ENCODE data around the gene PIKFYVE. TPM values are rescaled to one million over a fixed set of nuclear protein-coding genes. Genes with fewer than 3 reads are reported as not detected.

The PIKFYVE gene
- total RNA-seq, 4 donors from 2014 or later, result 19.1 to 29.7 (median 22.8) TPM

- intact Hi-C loops (cut with DNase I), result no loop called here
- Histone ChIP-seq H3K36me3 (peaks cover 31 to 96% (median 79%) of the 10 kb centered on the region in 4 donors), H3K4me1 (no peaks in the 10 kb centered on the region), H3K4me3 (no peak overlapping the region), H3K27me3 (no peaks in the 10 kb centered on the region), H3K9me3 (no peaks in the 10 kb centered on the region), H3K27ac (replicated peaks in 1 of 4) (no peak overlapping the region)
- no peak for DNase-seq (ENCODE audit: extremely low spot score)
- no peak for TF ChIP-seq POLR2AphosphoS5 (IDR thresholded peaks at IDR 0.05)
- TF ChIP-seq EP300 (IDR thresholded peaks at IDR 0.05), result no peak
- TF ChIP-seq, protein P1, sequence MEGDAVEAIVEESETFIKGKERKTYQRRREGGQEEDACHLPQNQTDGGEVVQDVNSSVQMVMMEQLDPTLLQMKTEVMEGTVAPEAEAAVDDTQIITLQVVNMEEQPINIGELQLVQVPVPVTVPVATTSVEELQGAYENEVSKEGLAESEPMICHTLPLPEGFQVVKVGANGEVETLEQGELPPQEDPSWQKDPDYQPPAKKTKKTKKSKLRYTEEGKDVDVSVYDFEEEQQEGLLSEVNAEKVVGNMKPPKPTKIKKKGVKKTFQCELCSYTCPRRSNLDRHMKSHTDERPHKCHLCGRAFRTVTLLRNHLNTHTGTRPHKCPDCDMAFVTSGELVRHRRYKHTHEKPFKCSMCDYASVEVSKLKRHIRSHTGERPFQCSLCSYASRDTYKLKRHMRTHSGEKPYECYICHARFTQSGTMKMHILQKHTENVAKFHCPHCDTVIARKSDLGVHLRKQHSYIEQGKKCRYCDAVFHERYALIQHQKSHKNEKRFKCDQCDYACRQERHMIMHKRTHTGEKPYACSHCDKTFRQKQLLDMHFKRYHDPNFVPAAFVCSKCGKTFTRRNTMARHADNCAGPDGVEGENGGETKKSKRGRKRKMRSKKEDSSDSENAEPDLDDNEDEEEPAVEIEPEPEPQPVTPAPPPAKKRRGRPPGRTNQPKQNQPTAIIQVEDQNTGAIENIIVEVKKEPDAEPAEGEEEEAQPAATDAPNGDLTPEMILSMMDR (IDR thresholded peaks at IDR 0.05), result no peak
- no peak for TF ChIP-seq POLR2A (IDR thresholded peaks at IDR 0.05; ENCODE audit: low read depth)
- 97% methylated on average over 3 of the region's 3 CpGs for WGBS
Measured at GRCh38 chr2:208240619-208241209, 25.3 kb upstream of the PIKFYVE start.

GRCh38 chr2:208244422-208244821 lies 21.6 kb upstream of the PIKFYVE start:
- peaks cover 0 to 4% (median 0%) of the 10 kb centered on the region in 4 donors for H3K4me1 ChIP-seq
- intact Hi-C loops (cut with DNase I), result no loop called here
- TF ChIP-seq, protein P1 (IDR thresholded peaks at IDR 0.05), result no peak
- TF ChIP-seq POLR2A (IDR thresholded peaks at IDR 0.05; ENCODE audit: low read depth) (no peak), EP300 (IDR thresholded peaks at IDR 0.05) (no peak), POLR2AphosphoS5 (IDR thresholded peaks at IDR 0.05) (no peak)
- H3K4me3 ChIP-seq, result no peak overlapping the region
- H3K27ac ChIP-seq (replicated peaks in 1 of 4), result no peak overlapping the region
- peaks cover 29 to 98% (median 80%) of the 10 kb centered on the region in 4 donors for H3K36me3 ChIP-seq
- no peaks in the 10 kb centered on the region for H3K9me3 ChIP-seq
- no peak for DNase-seq (ENCODE audit: extremely low spot score)
- no peaks in the 10 kb centered on the region for H3K27me3 ChIP-seq

- Histone ChIP-seq H3K27me3 (no peaks in the 10 kb centered on the region), H3K4me3 (no peak overlapping the region), H3K36me3 (peaks cover 16 to 97% (median 72%) of the 10 kb centered on the region in 4 donors), H3K27ac (replicated peaks in 1 of 4) (no peak overlapping the region), H3K9me3 (no peaks in the 10 kb centered on the region), H3K4me1 (peaks cover 0 to 4% (median 0%) of the 10 kb centered on the region in 4 donors)
- TF ChIP-seq, protein P1 (IDR thresholded peaks at IDR 0.05), result no peak
- TF ChIP-seq POLR2A (IDR thresholded peaks at IDR 0.05; ENCODE audit: low read depth), result no peak
- TF ChIP-seq EP300 (IDR thresholded peaks at IDR 0.05), result no peak
- no peak for TF ChIP-seq POLR2AphosphoS5 (IDR thresholded peaks at IDR 0.05)
- intact Hi-C loops (cut with DNase I), result no loop called here
- DNase-seq (ENCODE audit: extremely low spot score), result no peak
- 92% methylated on average over 3 of the region's 3 CpGs for WGBS
Measured at GRCh38 chr2:208245746-208246145, 20.3 kb upstream of the PIKFYVE start.

- no peak overlapping the region for H3K27ac ChIP-seq (replicated peaks in 1 of 4)
- no peak overlapping the region for H3K4me3 ChIP-seq
- no peak for TF ChIP-seq POLR2A (IDR thresholded peaks at IDR 0.05; ENCODE audit: low read depth)
- no peak for TF ChIP-seq POLR2AphosphoS5 (IDR thresholded peaks at IDR 0.05)
- no peak for TF ChIP-seq EP300 (IDR thresholded peaks at IDR 0.05)
- TF ChIP-seq, protein P1 (IDR thresholded peaks at IDR 0.05), result no peak
- WGBS, result 89% methylated on average over 3 of the region's 3 CpGs
- peaks cover 14 to 81% (median 58%) of the 10 kb centered on the region in 4 donors for H3K36me3 ChIP-seq
- no peaks in the 10 kb centered on the region for H3K27me3 ChIP-seq
- intact Hi-C loops (cut with DNase I), result no loop called here
- peaks cover 10 to 20% (median 16%) of the 10 kb centered on the region in 4 donors for H3K4me1 ChIP-seq
- DNase-seq (ENCODE audit: extremely low spot score), result no peak
- no peaks in the 10 kb centered on the region for H3K9me3 ChIP-seq
Measured at GRCh38 chr2:208248601-208249000, 17.5 kb upstream of the PIKFYVE start.

DNA sequence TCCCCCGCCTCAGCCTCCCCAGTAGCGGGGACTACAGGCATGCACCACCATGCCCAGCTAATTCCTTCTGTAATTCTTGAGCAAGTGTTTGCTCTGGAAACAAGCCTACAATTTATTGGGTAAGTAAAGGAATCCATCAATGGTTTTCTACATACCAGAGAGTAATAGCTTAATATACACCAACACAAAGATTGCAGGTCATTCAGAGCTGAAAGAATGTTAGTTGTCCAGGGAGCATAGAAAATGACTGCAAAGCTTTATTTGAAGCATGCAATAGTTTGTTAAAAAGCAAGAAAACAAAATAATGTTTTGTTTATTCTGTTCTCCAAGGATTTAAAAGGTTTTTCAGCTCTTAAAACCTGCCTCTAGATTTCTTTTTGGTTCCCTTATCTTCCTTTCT lies 16.8 kb upstream of the PIKFYVE start:
- intact Hi-C loops (cut with DNase I), result no loop called here
- H3K4me3 ChIP-seq, result no peak overlapping the region
- H3K9me3 ChIP-seq, result no peaks in the 10 kb centered on the region
- TF ChIP-seq POLR2A (IDR thresholded peaks at IDR 0.05; ENCODE audit: low read depth) (no peak), POLR2AphosphoS5 (IDR thresholded peaks at IDR 0.05) (no peak), EP300 (IDR thresholded peaks at IDR 0.05) (no peak)
- TF ChIP-seq, protein P1 (IDR thresholded peaks at IDR 0.05), result no peak
- DNase-seq (ENCODE audit: extremely low spot score), result no peak
- 96% methylated on average over 2 of the region's 2 CpGs for WGBS
- peaks cover 14 to 74% (median 52%) of the 10 kb centered on the region in 4 donors for H3K36me3 ChIP-seq
- H3K4me1 ChIP-seq, result peaks cover 14 to 27% (median 20%) of the 10 kb centered on the region in 4 donors
- H3K27me3 ChIP-seq, result no peaks in the 10 kb centered on the region
- no peak overlapping the region for H3K27ac ChIP-seq (replicated peaks in 1 of 4)

All from esophagus muscularis mucosa (tissue), 4 donors.